DOHH2 (cell line): ENCODE data around the gene SUGCT.

Experiments
- EZH2phosphoT487 ChIP-seq: fragments of 200-600 bp; sonication (generic); IDR thresholded peaks from 2 replicates; pipeline ENCODE4 v1.6.1; 2017; ENCODE audit warnings: borderline replicate concordance, mild to moderate bottlenecking, antibody characterized with exemption, low read length, moderate library complexity, mixed read lengths
- TF ChIP-seq, protein P1 (sequence below): fragments of 200-600 bp; sonication (generic); IDR thresholded peaks from one replicate; pipeline ENCODE4 v1.5.1; 2014; ENCODE audit warnings: antibody characterized with exemption, mild to moderate bottlenecking, low read depth, low read length; ENCODE audit not compliant: poor library complexity, severe bottlenecking

DNA sequence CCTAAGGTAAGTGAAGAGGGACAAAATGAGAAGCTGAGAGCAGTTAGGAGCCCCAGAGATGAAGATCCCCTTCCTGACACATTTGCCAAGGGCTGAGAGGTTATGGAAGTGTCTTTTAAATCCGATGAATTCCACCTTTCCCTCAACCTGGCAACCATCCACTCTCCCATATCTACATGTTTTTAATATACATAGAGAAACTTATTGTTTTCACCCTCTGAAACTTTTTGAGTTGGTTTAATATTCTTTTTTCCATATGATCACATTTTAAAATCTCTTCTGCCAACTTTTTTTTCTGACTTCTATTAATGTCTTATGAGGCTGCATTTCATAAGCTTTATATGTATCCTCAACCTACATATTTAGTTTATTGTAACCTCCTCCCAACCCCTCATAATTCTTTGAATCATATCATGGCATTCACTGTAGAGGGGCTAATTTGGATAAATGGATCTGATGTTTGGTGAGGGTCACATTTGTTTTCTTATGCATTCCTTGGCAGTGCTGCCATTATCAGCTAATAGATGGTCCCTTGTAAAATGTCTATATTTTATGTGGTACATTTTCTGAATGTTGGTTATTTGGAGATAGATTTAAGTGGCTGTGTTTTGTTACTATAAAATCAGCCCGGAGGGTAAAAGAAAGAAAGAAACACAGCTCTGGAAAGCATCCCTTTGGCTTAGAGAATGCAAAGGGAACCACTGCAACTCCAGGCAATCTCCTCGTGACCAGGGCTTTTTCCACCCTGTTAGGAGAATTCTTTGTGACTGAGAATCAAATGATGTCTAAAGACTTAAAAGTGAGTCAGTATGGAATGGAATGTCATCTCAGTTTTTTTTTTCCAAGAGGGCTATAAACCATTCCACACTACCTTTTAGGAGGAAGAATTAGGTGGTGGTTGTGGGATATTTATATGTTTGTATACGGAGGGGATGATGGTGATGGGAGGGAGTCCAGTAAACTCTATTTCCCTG, 334.4 kb downstream of the SUGCT start:
- TF ChIP-seq, protein P1, sequence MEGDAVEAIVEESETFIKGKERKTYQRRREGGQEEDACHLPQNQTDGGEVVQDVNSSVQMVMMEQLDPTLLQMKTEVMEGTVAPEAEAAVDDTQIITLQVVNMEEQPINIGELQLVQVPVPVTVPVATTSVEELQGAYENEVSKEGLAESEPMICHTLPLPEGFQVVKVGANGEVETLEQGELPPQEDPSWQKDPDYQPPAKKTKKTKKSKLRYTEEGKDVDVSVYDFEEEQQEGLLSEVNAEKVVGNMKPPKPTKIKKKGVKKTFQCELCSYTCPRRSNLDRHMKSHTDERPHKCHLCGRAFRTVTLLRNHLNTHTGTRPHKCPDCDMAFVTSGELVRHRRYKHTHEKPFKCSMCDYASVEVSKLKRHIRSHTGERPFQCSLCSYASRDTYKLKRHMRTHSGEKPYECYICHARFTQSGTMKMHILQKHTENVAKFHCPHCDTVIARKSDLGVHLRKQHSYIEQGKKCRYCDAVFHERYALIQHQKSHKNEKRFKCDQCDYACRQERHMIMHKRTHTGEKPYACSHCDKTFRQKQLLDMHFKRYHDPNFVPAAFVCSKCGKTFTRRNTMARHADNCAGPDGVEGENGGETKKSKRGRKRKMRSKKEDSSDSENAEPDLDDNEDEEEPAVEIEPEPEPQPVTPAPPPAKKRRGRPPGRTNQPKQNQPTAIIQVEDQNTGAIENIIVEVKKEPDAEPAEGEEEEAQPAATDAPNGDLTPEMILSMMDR: no peak
- no peak for TF ChIP-seq EZH2phosphoT487
